Fibroblast of peridontal ligament (primary cell): ENCODE results near the gene TTBK2.

Experiments used
- DNase-seq: peaks from one replicate; pipeline ENCODE4 v3.0.0-alpha.2; 2010; ENCODE audit errors: extremely low read depth

The TTBK2 gene

GRCh38 chr15:42728972-42729371, 191.6 kb downstream of the TTBK2 start:
- DNase-seq: no peak

- no peak for DNase-seq
Measured at GRCh38 chr15:42728560-42728959, 192.0 kb downstream of the TTBK2 start.

GRCh38 chr15:42727750-42728381, 192.7 kb downstream of the TTBK2 start:
- DNase-seq: no peak

- DNase-seq: no peak
Measured at GRCh38 chr15:42726114-42726513, 194.5 kb downstream of the TTBK2 start.

- DNase-seq: no peak
Measured at GRCh38 chr15:42725331-42725903, 195.2 kb downstream of the TTBK2 start.

- no peak for DNase-seq
Measured at GRCh38 chr15:42724276-42724675, 196.3 kb downstream of the TTBK2 start.

- DNase-seq: no peak
Measured at GRCh38 chr15:42723068-42723467, 197.5 kb downstream of the TTBK2 start.

GRCh38 chr15:42721916-42722315, 198.7 kb downstream of the TTBK2 start:
- no peak for DNase-seq

- no peak for DNase-seq
Measured at GRCh38 chr15:42721016-42721415, 199.6 kb downstream of the TTBK2 start.

- DNase-seq: no peak
Measured at GRCh38 chr15:42720071-42720470, 200.5 kb downstream of the TTBK2 start.

- no peak for DNase-seq
Measured at GRCh38 chr15:42719043-42719442, 201.5 kb downstream of the TTBK2 start.

- DNase-seq: no peak
Measured at GRCh38 chr15:42716626-42717025, 204.0 kb downstream of the TTBK2 start.

GRCh38 chr15:42716125-42716524, 204.5 kb downstream of the TTBK2 start:
- DNase-seq: no peak

- no peak for DNase-seq
Measured at GRCh38 chr15:42712584-42712983, 208.0 kb downstream of the TTBK2 start.

GRCh38 chr15:42711746-42712145, 208.8 kb downstream of the TTBK2 start:
- no peak for DNase-seq

- peak; percentile 63 for DNase-seq
Measured at GRCh38 chr15:42710662-42711061, 209.9 kb downstream of the TTBK2 start.

- DNase-seq: no peak
Measured at GRCh38 chr15:42707873-42708544, 212.6 kb downstream of the TTBK2 start.

GRCh38 chr15:42707068-42707467, 213.5 kb downstream of the TTBK2 start:
- peak; percentile 68 for DNase-seq

- DNase-seq: no peak
Measured at GRCh38 chr15:42705336-42705735, 215.2 kb downstream of the TTBK2 start.

GRCh38 chr15:42704492-42704926, 216.1 kb downstream of the TTBK2 start:
- peak; percentile 69 for DNase-seq

- DNase-seq: no peak
Measured at GRCh38 chr15:42696626-42697025, 224.0 kb downstream of the TTBK2 start.

- no peak for DNase-seq
Measured at GRCh38 chr15:42695527-42696071, 225.0 kb downstream of the TTBK2 start.

- DNase-seq: no peak
Measured at GRCh38 chr15:42694398-42694797, 226.2 kb downstream of the TTBK2 start.
